Activated naive CD4-positive, alpha-beta T cell treated with anti-CD3 and anti-CD28 coated beads, Interleukin-2, amount 50 U/mL, for 24 hours (primary cell): ENCODE measurements around the gene UGT1A7.

Source experiments
- H3K27ac Mint-ChIP-seq: one replicate; pipeline ENCODE4 v1.8.0; 2021; ENCODE audit warnings: mild to moderate bottlenecking, mixed read lengths
- H3K27me3 Mint-ChIP-seq: one replicate; pipeline ENCODE4 v1.8.0; 2021; ENCODE audit warnings: mixed read lengths
- H3K36me3 Mint-ChIP-seq: one replicate; pipeline ENCODE4 v1.8.0; 2021; ENCODE audit warnings: mixed read lengths
- H3K4me1 Mint-ChIP-seq: one replicate; pipeline ENCODE4 v1.8.0; 2021; ENCODE audit warnings: mixed read lengths
- H3K4me3 Mint-ChIP-seq: one replicate; pipeline ENCODE4 v1.8.0; 2021; ENCODE audit warnings: mild to moderate bottlenecking, mixed read lengths
- H3K9me3 Mint-ChIP-seq: one replicate; pipeline ENCODE4 v1.8.0; 2021; ENCODE audit warnings: mixed read lengths

UGT1A7 gene

GRCh38 chr2:233761040-233761769, 79.5 kb downstream of the UGT1A7 start:
- H3K4me3 Mint-ChIP-seq = no peak overlapping the region
- H3K36me3 Mint-ChIP-seq = no peaks in the 10 kb centered on the region
- H3K4me1 Mint-ChIP-seq = no peaks in the 10 kb centered on the region
- H3K27ac Mint-ChIP-seq = no peak overlapping the region
- H3K27me3 Mint-ChIP-seq = peaks cover 4% of the 10 kb centered on the region
- H3K9me3 Mint-ChIP-seq = no peaks in the 10 kb centered on the region

GRCh38 chr2:233764264-233764663, 82.6 kb downstream of the UGT1A7 start:
- no peaks in the 10 kb centered on the region for H3K9me3 Mint-ChIP-seq
- H3K4me1 Mint-ChIP-seq = no peaks in the 10 kb centered on the region
- no peak overlapping the region for H3K4me3 Mint-ChIP-seq
- H3K36me3 Mint-ChIP-seq = no peaks in the 10 kb centered on the region
- peaks cover 11% of the 10 kb centered on the region for H3K27me3 Mint-ChIP-seq
- H3K27ac Mint-ChIP-seq = no peak overlapping the region

- H3K9me3 Mint-ChIP-seq = no peaks in the 10 kb centered on the region
- H3K27me3 Mint-ChIP-seq = peaks cover 12% of the 10 kb centered on the region
- no peak overlapping the region for H3K4me3 Mint-ChIP-seq
- H3K36me3 Mint-ChIP-seq = no peaks in the 10 kb centered on the region
- no peaks in the 10 kb centered on the region for H3K4me1 Mint-ChIP-seq
- no peak overlapping the region for H3K27ac Mint-ChIP-seq
Observed at GRCh38 chr2:233764761-233765160, 83.1 kb downstream of the UGT1A7 start.

GRCh38 chr2:233766416-233766815, 84.7 kb downstream of the UGT1A7 start:
- no peak overlapping the region for H3K4me3 Mint-ChIP-seq
- peaks cover 12% of the 10 kb centered on the region for H3K27me3 Mint-ChIP-seq
- H3K27ac Mint-ChIP-seq = no peak overlapping the region
- no peaks in the 10 kb centered on the region for H3K4me1 Mint-ChIP-seq
- no peaks in the 10 kb centered on the region for H3K36me3 Mint-ChIP-seq
- no peaks in the 10 kb centered on the region for H3K9me3 Mint-ChIP-seq

- Mint-ChIP-seq H3K27me3 (peaks cover 12% of the 10 kb centered on the region), H3K9me3 (no peaks in the 10 kb centered on the region), H3K4me3 (no peak overlapping the region), H3K4me1 (no peaks in the 10 kb centered on the region), H3K27ac (no peak overlapping the region), H3K36me3 (no peaks in the 10 kb centered on the region)
Observed at GRCh38 chr2:233768076-233768475, 86.4 kb downstream of the UGT1A7 start.

GRCh38 chr2:233769260-233769659, 87.6 kb downstream of the UGT1A7 start:
- Mint-ChIP-seq H3K36me3 (no peaks in the 10 kb centered on the region), H3K4me1 (no peaks in the 10 kb centered on the region), H3K27ac (no peak overlapping the region), H3K4me3 (no peak overlapping the region), H3K9me3 (no peaks in the 10 kb centered on the region), H3K27me3 (peaks cover 11% of the 10 kb centered on the region)

- no peaks in the 10 kb centered on the region for H3K9me3 Mint-ChIP-seq
- H3K36me3 Mint-ChIP-seq = peaks cover 2% of the 10 kb centered on the region
- peaks cover 9% of the 10 kb centered on the region for H3K27me3 Mint-ChIP-seq
- H3K4me3 Mint-ChIP-seq = no peak overlapping the region
- H3K27ac Mint-ChIP-seq = no peak overlapping the region
- H3K4me1 Mint-ChIP-seq = no peaks in the 10 kb centered on the region
Observed at GRCh38 chr2:233772153-233772552, 90.5 kb downstream of the UGT1A7 start.

- Mint-ChIP-seq H3K27ac (no peak overlapping the region), H3K4me1 (no peaks in the 10 kb centered on the region), H3K9me3 (no peaks in the 10 kb centered on the region), H3K27me3 (peaks cover 7% of the 10 kb centered on the region), H3K4me3 (no peak overlapping the region), H3K36me3 (peaks cover 2% of the 10 kb centered on the region)
Observed at GRCh38 chr2:233772583-233772982, 90.9 kb downstream of the UGT1A7 start.

GRCh38 chr2:233773854-233774253, 92.2 kb downstream of the UGT1A7 start:
- no peaks in the 10 kb centered on the region for H3K4me1 Mint-ChIP-seq
- H3K36me3 Mint-ChIP-seq = peaks cover 2% of the 10 kb centered on the region
- no peak overlapping the region for H3K4me3 Mint-ChIP-seq
- H3K27ac Mint-ChIP-seq = no peak overlapping the region
- H3K27me3 Mint-ChIP-seq = peaks cover 8% of the 10 kb centered on the region
- no peaks in the 10 kb centered on the region for H3K9me3 Mint-ChIP-seq

GRCh38 chr2:233775414-233775813, 93.7 kb downstream of the UGT1A7 start:
- Mint-ChIP-seq H3K4me1 (no peaks in the 10 kb centered on the region), H3K27ac (no peak overlapping the region), H3K36me3 (peaks cover 2% of the 10 kb centered on the region), H3K9me3 (no peaks in the 10 kb centered on the region), H3K27me3 (peaks cover 11% of the 10 kb centered on the region), H3K4me3 (no peak overlapping the region)

- H3K36me3 Mint-ChIP-seq = peaks cover 2% of the 10 kb centered on the region
- H3K4me1 Mint-ChIP-seq = no peaks in the 10 kb centered on the region
- H3K27ac Mint-ChIP-seq = no peak within 1 kb of the TSS
- no peak within 1 kb of the TSS for H3K4me3 Mint-ChIP-seq
- H3K9me3 Mint-ChIP-seq = peaks cover 10% of the 10 kb centered on the region
- H3K27me3 Mint-ChIP-seq = peaks cover 18% of the 10 kb centered on the region
Observed at GRCh38 chr2:233778030-233778429, 96.3 kb downstream of the UGT1A7 start, which contains the start of gene MROH2A. Gene MROH2A (plus strand): TSS chr2:233778330. CDS start chr2:233779359, 1,029 bp downstream.

- Mint-ChIP-seq H3K4me1 (no peaks in the 10 kb centered on the region), H3K27me3 (peaks cover 18% of the 10 kb centered on the region), H3K27ac (no peak overlapping the region), H3K4me3 (no peak overlapping the region), H3K36me3 (peaks cover 2% of the 10 kb centered on the region), H3K9me3 (peaks cover 10% of the 10 kb centered on the region)
Observed at GRCh38 chr2:233779722-233780121, 98.0 kb downstream of the UGT1A7 start.

GRCh38 chr2:233780771-233781170, 99.1 kb downstream of the UGT1A7 start:
- Mint-ChIP-seq H3K4me1 (no peaks in the 10 kb centered on the region), H3K27ac (no peak overlapping the region), H3K27me3 (peaks cover 20% of the 10 kb centered on the region), H3K4me3 (no peak overlapping the region), H3K9me3 (peaks cover 10% of the 10 kb centered on the region), H3K36me3 (peaks cover 2% of the 10 kb centered on the region)

GRCh38 chr2:233789554-233789953, 107.9 kb downstream of the UGT1A7 start:
- Mint-ChIP-seq H3K9me3 (no peaks in the 10 kb centered on the region), H3K4me3 (no peak overlapping the region), H3K4me1 (no peaks in the 10 kb centered on the region), H3K27me3 (peaks cover 7% of the 10 kb centered on the region), H3K27ac (no peak overlapping the region), H3K36me3 (no peaks in the 10 kb centered on the region)

GRCh38 chr2:233791151-233791882, 109.6 kb downstream of the UGT1A7 start:
- Mint-ChIP-seq H3K9me3 (no peaks in the 10 kb centered on the region), H3K4me3 (no peak overlapping the region), H3K27ac (no peak overlapping the region)

GRCh38 chr2:233791883-233792329, 110.2 kb downstream of the UGT1A7 start:
- no peak overlapping the region for H3K27ac Mint-ChIP-seq
- no peaks in the 10 kb centered on the region for H3K4me1 Mint-ChIP-seq
- H3K4me3 Mint-ChIP-seq = no peak overlapping the region
- no peaks in the 10 kb centered on the region for H3K27me3 Mint-ChIP-seq
- no peaks in the 10 kb centered on the region for H3K36me3 Mint-ChIP-seq
- H3K9me3 Mint-ChIP-seq = no peaks in the 10 kb centered on the region

More at GRCh38 chr2:233791151-233791882, 109.6 kb downstream of the UGT1A7 start:
- Mint-ChIP-seq H3K4me1 (no peaks in the 10 kb centered on the region), H3K27me3 (peaks cover 1% of the 10 kb centered on the region), H3K36me3 (no peaks in the 10 kb centered on the region)
